ENCODE measurements around the gene PHTF2. TPM values are rescaled to one million over a fixed set of nuclear protein-coding genes. Genes with fewer than 3 reads are reported as not detected.

PHTF2 gene
- total RNA-seq, 1 experiment from 2014 or later = 26.7 TPM

- Histone ChIP-seq H3K9me3 (ENCODE audit: control insufficient read depth in 1 of 2, insufficient read depth in 1 of 2, low read depth in 1 of 2, low read length in 2 of 2) (no peaks in the 10 kb centered on the region), H3K27ac (ENCODE audit: low read depth, low read length) (no peak overlapping the region), H3K36me3 (ENCODE audit: control insufficient read depth in 1 of 2, insufficient read depth in 2 of 2, low read length in 2 of 2) (no peaks in the 10 kb centered on the region), H3K9me2 (ENCODE audit: insufficient read depth) (no peaks in the 10 kb centered on the region), H3K79me2 (ENCODE audit: insufficient read depth, low read length) (peaks cover 11% of the 10 kb centered on the region), H3K4me2 (ENCODE audit: low read length) (no peak overlapping the region), H4K20me1 (ENCODE audit: insufficient read depth) (peaks cover 3% of the 10 kb centered on the region; the same call in 1 of the 2 replicates), H2AFZ (ENCODE audit: low read depth, low read length, poor library complexity, severe bottlenecking) (no peak overlapping the region), H3K9ac (ENCODE audit: low read length) (no peak overlapping the region), H3K27me3 (ENCODE audit: insufficient read depth, low read length) (no peaks in the 10 kb centered on the region), H3K4me1 (ENCODE audit: control insufficient read depth in 1 of 2, insufficient read depth in 2 of 2, low read length in 2 of 2) (peaks cover 13 to 18% of the 10 kb centered on the region in 2 experiments), H3K4me3 (replicated peaks in 1 of 2; ENCODE audit: low read depth in 1 of 2, low read length in 2 of 2) (no peak overlapping the region)
- DNase-seq (ENCODE audit: low read depth, low spot score) = no peak
- intact Hi-C loops (cut with micrococcal nuclease) = no loop called here
- ATAC-seq = no peak
- TF ChIP-seq YY1 (IDR thresholded peaks at IDR 0.05; ENCODE audit: extremely low read depth, insufficient replicate concordance, low read depth, low read length) (no peak), REST (IDR thresholded peaks at IDR 0.05; ENCODE audit: low read depth) (no peak), ZNF274 (IDR thresholded peaks at IDR 0.05; ENCODE audit: low read depth, low read length) (no peak), SIN3A (IDR thresholded peaks at IDR 0.05; ENCODE audit: low read depth) (no peak), ZFX (IDR thresholded peaks at IDR 0.05) (no peak)
- BruUV-seq (replicated peaks) = no TSS peak
- POLR2A ChIA-PET = no interaction called here
- CTCF ChIA-PET = no interaction called here
- RAD21 ChIA-PET (ENCODE audit: low non-redundant PET in 1 of 2, low total read pairs in 2 of 2, uncharacterized antibody in 2 of 2, unreplicated experiment in 2 of 2) = no interaction called here
These were observed 39.4 kb downstream of the PHTF2 start for GRCh38 chr7:77837966-77838365.

- ChIA-PET POLR2A (no interaction called here), RAD21 (ENCODE audit: low non-redundant PET in 1 of 2, low total read pairs in 2 of 2, uncharacterized antibody in 2 of 2, unreplicated experiment in 2 of 2) (no interaction called here), CTCF (interaction anchor here (0.6 kb wide), 1 partner anchor 187 kb away, joined by 3 read pairs; no protein-coding TSS in a partner anchor)
- H3K36me3 ChIP-seq (ENCODE audit: control insufficient read depth in 1 of 2, insufficient read depth in 2 of 2, low read length in 2 of 2) = no peaks in the 10 kb centered on the region
- H3K9me3 ChIP-seq (ENCODE audit: control insufficient read depth in 1 of 2, insufficient read depth in 1 of 2, low read depth in 1 of 2, low read length in 2 of 2) = no peaks in the 10 kb centered on the region
- H3K4me2 ChIP-seq (ENCODE audit: low read length) = no peak overlapping the region
- intact Hi-C loops (cut with micrococcal nuclease) = no loop called here
- peaks cover 3% of the 10 kb centered on the region; the same call in 1 of the 2 replicates for H4K20me1 ChIP-seq (ENCODE audit: insufficient read depth)
- no peaks in the 10 kb centered on the region for H3K9me2 ChIP-seq (ENCODE audit: insufficient read depth)
- H2AFZ ChIP-seq (ENCODE audit: low read depth, low read length, poor library complexity, severe bottlenecking) = no peak overlapping the region
- ATAC-seq (no peak), DNase-seq (ENCODE audit: low read depth, low spot score) (no peak)
- H3K27me3 ChIP-seq (ENCODE audit: insufficient read depth, low read length) = no peaks in the 10 kb centered on the region
- peaks cover 13 to 15% of the 10 kb centered on the region in 2 experiments for H3K4me1 ChIP-seq (ENCODE audit: control insufficient read depth in 1 of 2, insufficient read depth in 2 of 2, low read length in 2 of 2)
- no peak overlapping the region for H3K9ac ChIP-seq (ENCODE audit: low read length)
- BruUV-seq (replicated peaks) = no TSS peak
- no peak overlapping the region for H3K4me3 ChIP-seq (replicated peaks in 1 of 2; ENCODE audit: low read depth in 1 of 2, low read length in 2 of 2)
- TF ChIP-seq ZBTB33 (IDR thresholded peaks at IDR 0.05; ENCODE audit: extremely low read depth, insufficient replicate concordance, low read length) = no peak
- peaks cover 11% of the 10 kb centered on the region for H3K79me2 ChIP-seq (ENCODE audit: insufficient read depth, low read length)
- H3K27ac ChIP-seq (ENCODE audit: low read depth, low read length) = no peak overlapping the region
These were observed 40.4 kb downstream of the PHTF2 start for GRCh38 chr7:77838929-77839491.

Data from HCT116 (cell line).